Spleen (tissue), 7 donors: ENCODE results near the gene INTS1.

Experiments
- CTCF ChIP-seq, 11 experiments: fragments of 200-600 bp in 7 of 11; fragments of 450-650 bp in 4 of 11; sonication (generic) in 4 of 11; IDR thresholded peaks in 8 of 11; conservative IDR thresholded peaks in 3 of 11; 1 replicate in 7 of 11; 2 replicates in 4 of 11; pipeline versions ENCODE4 v1.4.0 to v1.8.0; 2016 to 2021; ENCODE audit warnings: antibody characterized with exemption in 11 of 11, inconsistent platforms in 4 of 11, mild to moderate bottlenecking in 1 of 11
- POLR2A ChIP-seq, 3 donors: fragments of 450-650 bp; IDR thresholded peaks; one replicate each; pipeline ENCODE4 v1.5.1; 2017; ENCODE audit warnings: antibody characterized with exemption in 3 of 3, mild to moderate bottlenecking in 1 of 3
- POLR2AphosphoS5 ChIP-seq, 3 donors: sonication (generic); formaldehyde crosslinking; IDR thresholded peaks; one replicate each; pipeline ENCODE4 v1.5.1; 2017; ENCODE audit warnings: antibody characterized with exemption in 3 of 3
- donor health status: DM: no; HTN: no; CAD: no; lungs with moderate emphysema.
- donor health status: DM: no; HTN: no; CAD: no.
- donor health status: DM: no; HTN: no; CAD: no.

GRCh38 chr7:1485156-1485555, 19.0 kb downstream of the INTS1 start:
- no peak for TF ChIP-seq CTCF (IDR thresholded peaks at IDR 0.05 in 8 of 11, conservative IDR thresholded peaks at IDR 0.05 in 3 of 11)
- TF ChIP-seq POLR2A (IDR thresholded peaks at IDR 0.05): no peak
- peak in 1 of 3 donors; percentile 6 for TF ChIP-seq POLR2AphosphoS5 (IDR thresholded peaks at IDR 0.05)
